Prostate gland (tissue), 2 donors: Measurements from ENCODE around the gene PIK3CG.

Experiments used
- POLR2A ChIP-seq: fragments of 450-650 bp; IDR thresholded peaks from one replicate; pipeline ENCODE4 v1.6.1; 2016; ENCODE audit warnings: antibody characterized with exemption, mild to moderate bottlenecking
- POLR2AphosphoS5 ChIP-seq: sonication (generic); formaldehyde crosslinking; IDR thresholded peaks from one replicate; pipeline ENCODE4 v1.6.1; 2017; ENCODE audit warnings: antibody characterized with exemption
- TF ChIP-seq, protein P1 (sequence below), 4 experiments: fragments of 200-600 bp in 2 of 4; fragments of 450-650 bp in 2 of 4; sonication (generic) in 2 of 4; IDR thresholded peaks; 1 replicate in 3 of 4; 2 replicates in 1 of 4; pipeline ENCODE4 v1.5.1; 2016 to 2019; ENCODE audit warnings: antibody characterized with exemption in 4 of 4, mild to moderate bottlenecking in 2 of 4, moderate library complexity in 2 of 4

DNA sequence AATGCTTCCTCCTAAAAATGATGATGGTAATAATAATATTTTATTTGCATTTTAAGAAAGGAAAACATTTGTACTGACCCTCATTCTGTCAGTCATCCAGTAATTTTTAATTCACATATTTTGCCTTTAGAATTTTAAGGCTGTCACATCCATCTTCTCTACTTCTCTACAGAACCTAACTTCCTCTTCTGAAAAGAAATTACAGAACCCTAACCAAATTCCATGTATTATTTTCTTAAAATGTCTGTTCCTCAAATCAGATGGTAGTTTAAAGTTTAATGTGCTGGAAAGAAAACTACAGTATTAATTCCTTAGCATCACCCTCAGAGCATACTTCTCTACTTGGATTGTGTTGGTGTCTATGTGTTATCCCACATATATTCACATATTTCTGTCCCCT lies 9.0 kb downstream of the PIK3CG start:
- TF ChIP-seq, protein P1, sequence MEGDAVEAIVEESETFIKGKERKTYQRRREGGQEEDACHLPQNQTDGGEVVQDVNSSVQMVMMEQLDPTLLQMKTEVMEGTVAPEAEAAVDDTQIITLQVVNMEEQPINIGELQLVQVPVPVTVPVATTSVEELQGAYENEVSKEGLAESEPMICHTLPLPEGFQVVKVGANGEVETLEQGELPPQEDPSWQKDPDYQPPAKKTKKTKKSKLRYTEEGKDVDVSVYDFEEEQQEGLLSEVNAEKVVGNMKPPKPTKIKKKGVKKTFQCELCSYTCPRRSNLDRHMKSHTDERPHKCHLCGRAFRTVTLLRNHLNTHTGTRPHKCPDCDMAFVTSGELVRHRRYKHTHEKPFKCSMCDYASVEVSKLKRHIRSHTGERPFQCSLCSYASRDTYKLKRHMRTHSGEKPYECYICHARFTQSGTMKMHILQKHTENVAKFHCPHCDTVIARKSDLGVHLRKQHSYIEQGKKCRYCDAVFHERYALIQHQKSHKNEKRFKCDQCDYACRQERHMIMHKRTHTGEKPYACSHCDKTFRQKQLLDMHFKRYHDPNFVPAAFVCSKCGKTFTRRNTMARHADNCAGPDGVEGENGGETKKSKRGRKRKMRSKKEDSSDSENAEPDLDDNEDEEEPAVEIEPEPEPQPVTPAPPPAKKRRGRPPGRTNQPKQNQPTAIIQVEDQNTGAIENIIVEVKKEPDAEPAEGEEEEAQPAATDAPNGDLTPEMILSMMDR (IDR thresholded peaks at IDR 0.05): no peak
- no peak for TF ChIP-seq POLR2A
- no peak for TF ChIP-seq POLR2AphosphoS5
